Endothelial cell of umbilical vein (primary cell): Measurements from ENCODE around the gene TARS2. TPM values are rescaled to one million over a fixed set of nuclear protein-coding genes. Genes with fewer than 3 reads are reported as not detected.

Experiments used
- BruUV-seq: library from RNA; stranded (reverse); fragments of 400-500 nt; replicated peaks from 2 replicates; lab custom pipeline; 2021; lab: Mats Ljungman, UMichigan
- CTCF ChIA-PET: fragments of 300-600, 350-600 bp; sonication (Branson Sonifier 250); formaldehyde crosslinking; loops from one replicate; lab custom pipeline; 2021; ENCODE audit warnings: antibody characterized with exemption, inconsistent platforms; lab: Charles Lee
- POLR2A ChIA-PET: fragments of 300-600, 350-600 bp; sonication (Branson Sonifier 250); formaldehyde crosslinking; loops from one replicate; lab custom pipeline; 2021; ENCODE audit warnings: antibody characterized with exemption, inconsistent platforms; lab: Charles Lee
- DNase-seq: peaks from one replicate; pipeline ENCODE4 v3.0.0-alpha.2; 2011; ENCODE audit warnings: low read depth, low spot score
- FAIRE-seq: peaks from 2 replicates; lab custom pipeline; 2011; peaks lifted over from hg19 to GRCh38; lab: Jason Lieb, UNC
- H2AFZ ChIP-seq: 2 replicates; pipeline ENCODE4 v1.6.0; 2012; ENCODE audit warnings: low read depth, low read length, control low read depth, inconsistent platforms
- H3K27ac ChIP-seq: 2 replicates; pipeline ENCODE4 v1.5.1; 2011; ENCODE audit warnings: low read depth, mild to moderate bottlenecking, control low read depth, low read length, moderate library complexity; ENCODE audit not compliant: insufficient read depth
- H3K27me3 ChIP-seq, 2 experiments: 2 replicates each; pipeline versions ENCODE4 v1.6.0 to v1.6.1; 2011; ENCODE audit warnings: low read length in 2 of 2, mixed read lengths in 1 of 2; ENCODE audit not compliant: control insufficient read depth in 2 of 2, insufficient read depth in 2 of 2
- H3K36me3 ChIP-seq, 2 experiments: 2 replicates in 1 of 2; 3 replicates in 1 of 2; pipeline ENCODE4 v1.5.1; 2011; ENCODE audit warnings: low read length in 2 of 2, mild to moderate bottlenecking in 1 of 2, moderate library complexity in 1 of 2; ENCODE audit not compliant: control insufficient read depth in 2 of 2, insufficient read depth in 2 of 2; ENCODE audit errors: extremely low read depth in 1 of 2
- H3K4me1 ChIP-seq: 3 replicates; pipeline ENCODE4 v1.5.1; 2011; ENCODE audit warnings: mild to moderate bottlenecking, low read length; ENCODE audit not compliant: control insufficient read depth, insufficient read depth; ENCODE audit errors: extremely low read depth
- H3K4me2 ChIP-seq: 2 replicates; pipeline ENCODE4 v1.6.1; 2011; ENCODE audit warnings: low read length, control low read depth, mixed read lengths; ENCODE audit not compliant: insufficient read depth
- H3K4me3 ChIP-seq, 3 experiments: fragments of 200-600 bp in 1 of 3; sonication (generic), shearing (Covaris generic) in 1 of 3; replicated peaks in 1 of 3; 2 replicates each; pipeline ENCODE4 v1.5.1; 2011 to 2016; ENCODE audit warnings: control low read depth in 3 of 3, low read length in 3 of 3, mild to moderate bottlenecking in 2 of 3, inconsistent platforms in 1 of 3, low read depth in 1 of 3, moderate library complexity in 1 of 3; ENCODE audit not compliant: insufficient read depth in 1 of 3
- H3K79me2 ChIP-seq: 2 replicates; pipeline ENCODE4 v1.6.0; 2012; ENCODE audit warnings: low read length, inconsistent platforms; ENCODE audit not compliant: control insufficient read depth, insufficient read depth
- H3K9ac ChIP-seq: replicated peaks from 2 replicates; pipeline ENCODE3; 2011; ENCODE audit warnings: low read length, control low read depth; ENCODE audit not compliant: insufficient read depth; ENCODE audit errors: extremely low read depth
- H3K9me1 ChIP-seq: replicated peaks from 3 replicates; pipeline ENCODE4 v1.6.0; 2011; ENCODE audit warnings: mild to moderate bottlenecking, low read length; ENCODE audit not compliant: control insufficient read depth, insufficient read depth; ENCODE audit errors: extremely low read depth
- H3K9me3 ChIP-seq: replicated peaks from 2 replicates; pipeline ENCODE4 v1.5.1; 2012; ENCODE audit warnings: low read length, inconsistent platforms; ENCODE audit not compliant: control insufficient read depth, insufficient read depth
- H4K20me1 ChIP-seq: replicated peaks from 2 replicates; pipeline ENCODE3; 2011; ENCODE audit warnings: mild to moderate bottlenecking, low read length; ENCODE audit not compliant: control insufficient read depth, insufficient read depth; ENCODE audit errors: extremely low read depth
- CTCF ChIP-seq, 2 donors: IDR thresholded peaks; 1 replicate in 1 of 2; 2 replicates in 1 of 2; pipeline ENCODE4 v1.5.1; 2011; ENCODE audit warnings: low read length in 2 of 2, mild to moderate bottlenecking in 2 of 2, moderate library complexity in 2 of 2, control low read depth in 1 of 2, inconsistent platforms in 1 of 2, low read depth in 1 of 2; ENCODE audit not compliant: insufficient read depth in 1 of 2; ENCODE audit errors: extremely low read depth in 1 of 2
- EZH2 ChIP-seq: IDR thresholded peaks from 2 replicates; pipeline ENCODE4 v1.6.1; 2012; ENCODE audit warnings: borderline replicate concordance, low read depth, mild to moderate bottlenecking, moderate library complexity, low read length, inconsistent platforms; ENCODE audit not compliant: severe bottlenecking
- FOS ChIP-seq: IDR thresholded peaks from 2 replicates; pipeline ENCODE4 v1.6.1; 2011; ENCODE audit warnings: mild to moderate bottlenecking, low read length, moderate library complexity, borderline replicate concordance; ENCODE audit not compliant: insufficient read depth
- GATA2 ChIP-seq: IDR thresholded peaks from 2 replicates; pipeline ENCODE4 v1.7.0; 2011; ENCODE audit warnings: low read depth, mild to moderate bottlenecking, moderate library complexity, mixed read lengths, low read length; ENCODE audit not compliant: insufficient read length, insufficient read depth
- JUN ChIP-seq: IDR thresholded peaks from 2 replicates; pipeline ENCODE4 v1.6.1; 2011; ENCODE audit warnings: borderline replicate concordance, low read depth; ENCODE audit not compliant: insufficient read length, insufficient read depth
- MYC ChIP-seq: IDR thresholded peaks from one replicate; pipeline ENCODE4 v1.6.1; 2011; ENCODE audit warnings: mild to moderate bottlenecking, low read depth, low read length
- POLR2A ChIP-seq: IDR thresholded peaks from 2 replicates; pipeline ENCODE4 v1.6.1; 2012; ENCODE audit warnings: low read depth, mild to moderate bottlenecking, control low read depth, low read length
- POLR2AphosphoS5 ChIP-seq: IDR thresholded peaks from 2 replicates; pipeline ENCODE4 v1.6.1; 2012; ENCODE audit warnings: low read depth, mild to moderate bottlenecking, control low read depth, low read length, moderate library complexity; ENCODE audit not compliant: insufficient read depth
- dilution Hi-C: fragments of 300-500 bp; cut with MboI; formaldehyde crosslinking; loops from one replicate; pipeline ENCODE4 v1.15.0; 2019; ENCODE audit warnings: low sequenced_read_pairs; ENCODE audit not compliant: extremely low pct_ligation_motif_present
- intact Hi-C: fragments of 100-400 bp; cut with micrococcal nuclease; formaldehyde crosslinking; loops from one replicate; pipeline ENCODE4 v1.10.0; 2022
- polyA plus RNA-seq, 4 experiments: library from polyadenylated mRNA; depleted of rRNA in 3 of 4; stranded (reverse) in 3 of 4; unstranded in 1 of 4; fragments of >200 nt; gene quantifications; 2 replicates each; pipeline versions ENCODE4 v1.2.1 to v1.2.3, GENCODE V29; 2011 to 2012; ENCODE audit warnings: missing spikeins in 1 of 4
- total RNA-seq: library from RNA; stranded (reverse); gene quantifications from 2 replicates; pipeline ENCODE4 v1.2.3, GENCODE V29; 2021
- TF ChIP-seq, protein P1 (sequence below): IDR thresholded peaks from 2 replicates; pipeline ENCODE4 v1.6.1; 2011; ENCODE audit not compliant: insufficient read depth, insufficient read length

TARS2 gene
- total and polyA plus RNA-seq, 2 donors (not counting 3 experiments of a cell fraction or from before 2014, with no cell fraction given), result 21.5 to 22.0 TPM

DNA sequence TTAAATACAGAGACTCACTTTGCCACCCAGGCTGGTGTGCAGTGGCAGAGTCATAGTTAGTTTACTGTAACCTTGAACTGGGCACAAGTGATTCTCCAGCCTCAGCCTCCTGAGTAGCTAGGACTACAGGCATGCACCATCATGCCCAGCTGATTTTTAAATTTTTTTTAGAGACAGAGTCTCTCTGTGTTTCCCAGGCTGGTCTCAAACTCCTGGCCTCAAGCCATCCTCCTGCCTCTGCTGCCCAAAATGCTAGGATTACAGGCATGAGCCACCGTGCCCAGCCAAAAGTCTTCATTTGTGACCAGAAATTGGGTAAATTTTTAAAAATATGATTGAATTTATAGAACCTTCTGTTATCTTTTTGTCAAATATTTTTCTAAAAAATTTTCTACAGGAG lies 17.9 kb upstream of the TARS2 start:
- no peaks in the 10 kb centered on the region for H3K4me1 ChIP-seq
- no peaks in the 10 kb centered on the region for H3K27me3 ChIP-seq
- no TSS peak for BruUV-seq
- TF ChIP-seq, protein P1, sequence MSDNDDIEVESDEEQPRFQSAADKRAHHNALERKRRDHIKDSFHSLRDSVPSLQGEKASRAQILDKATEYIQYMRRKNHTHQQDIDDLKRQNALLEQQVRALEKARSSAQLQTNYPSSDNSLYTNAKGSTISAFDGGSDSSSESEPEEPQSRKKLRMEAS, result no peak
- TF ChIP-seq GATA2 (no peak), JUN (no peak), EZH2 (no peak), FOS (no peak), MYC (no peak), POLR2AphosphoS5 (no peak), CTCF (IDR thresholded peaks at IDR 0.05; ENCODE audit: extremely low read depth in 1 of 2, insufficient read depth in 1 of 2, low read depth in 1 of 2, low read length in 2 of 2) (no peak), POLR2A (no peak)
- H3K36me3 ChIP-seq, result peaks cover 4 to 24% of the 10 kb centered on the region in 2 experiments
- no peak overlapping the region for H3K4me3 ChIP-seq
- DNase-seq (no peak), FAIRE-seq (no peak)
- H3K79me2 ChIP-seq, result no peaks in the 10 kb centered on the region
- no peak overlapping the region for H2AFZ ChIP-seq
- H4K20me1 ChIP-seq, result no peaks in the 10 kb centered on the region
- H3K27ac ChIP-seq, result no peak overlapping the region
- no peak overlapping the region for H3K4me2 ChIP-seq
- no peaks in the 10 kb centered on the region for H3K9me3 ChIP-seq
- POLR2A ChIA-PET, result no interaction called here
- H3K9me1 ChIP-seq, result no peaks in the 10 kb centered on the region
- CTCF ChIA-PET, result interaction anchor here (0.8 kb wide), 1 partner anchor 64 kb away, joined by 3 read pairs; no protein-coding TSS in a partner anchor
- H3K9ac ChIP-seq, result no peak overlapping the region
- dilution Hi-C loops (no loop called here), intact Hi-C loops (no loop called here)
